Right lobe of liver (tissue), 4 donors: ENCODE data around the gene AMER2.

Experiments used
- POLR2A ChIP-seq: fragments of 450-650 bp; IDR thresholded peaks from one replicate; pipeline ENCODE4 v1.6.1; 2017; ENCODE audit warnings: antibody characterized with exemption, mild to moderate bottlenecking
- TF ChIP-seq, protein P1 (sequence below), 4 donors: fragments of 200-600 bp in 3 of 4; fragments of 450-650 bp in 1 of 4; IDR thresholded peaks; one replicate each; pipeline versions ENCODE4 v1.5.1 to v1.8.0; 2016 to 2022; ENCODE audit warnings: antibody characterized with exemption in 4 of 4, mild to moderate bottlenecking in 2 of 4
- donor health status: DM: no; HTN: no; CAD: no.
- donor health status: DM: no; HTN: no; CAD: no.
- donor health status: DM: no; HTN: yes; CAD: no.

DNA sequence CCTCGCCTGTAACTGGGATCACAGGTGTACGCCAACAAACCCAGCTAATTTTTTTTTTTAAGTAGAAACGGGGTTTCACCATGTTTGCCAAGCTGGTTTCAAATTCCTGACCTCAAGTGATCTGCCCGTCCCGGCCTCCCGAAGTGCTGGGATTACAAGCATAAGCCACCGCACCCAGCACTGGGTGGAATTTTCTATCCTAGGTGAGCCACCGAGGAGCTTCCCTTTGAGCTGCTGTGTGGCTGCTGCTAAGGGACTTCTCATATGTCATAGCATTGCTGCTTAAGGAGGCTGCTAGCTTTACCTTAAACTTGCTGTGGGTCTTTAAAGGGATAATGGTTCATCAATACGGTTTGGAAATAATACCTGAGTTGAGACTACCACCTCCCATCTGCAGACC is 2.9 kb upstream of the AMER2 start:
- TF ChIP-seq, protein P1, sequence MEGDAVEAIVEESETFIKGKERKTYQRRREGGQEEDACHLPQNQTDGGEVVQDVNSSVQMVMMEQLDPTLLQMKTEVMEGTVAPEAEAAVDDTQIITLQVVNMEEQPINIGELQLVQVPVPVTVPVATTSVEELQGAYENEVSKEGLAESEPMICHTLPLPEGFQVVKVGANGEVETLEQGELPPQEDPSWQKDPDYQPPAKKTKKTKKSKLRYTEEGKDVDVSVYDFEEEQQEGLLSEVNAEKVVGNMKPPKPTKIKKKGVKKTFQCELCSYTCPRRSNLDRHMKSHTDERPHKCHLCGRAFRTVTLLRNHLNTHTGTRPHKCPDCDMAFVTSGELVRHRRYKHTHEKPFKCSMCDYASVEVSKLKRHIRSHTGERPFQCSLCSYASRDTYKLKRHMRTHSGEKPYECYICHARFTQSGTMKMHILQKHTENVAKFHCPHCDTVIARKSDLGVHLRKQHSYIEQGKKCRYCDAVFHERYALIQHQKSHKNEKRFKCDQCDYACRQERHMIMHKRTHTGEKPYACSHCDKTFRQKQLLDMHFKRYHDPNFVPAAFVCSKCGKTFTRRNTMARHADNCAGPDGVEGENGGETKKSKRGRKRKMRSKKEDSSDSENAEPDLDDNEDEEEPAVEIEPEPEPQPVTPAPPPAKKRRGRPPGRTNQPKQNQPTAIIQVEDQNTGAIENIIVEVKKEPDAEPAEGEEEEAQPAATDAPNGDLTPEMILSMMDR (IDR thresholded peaks at IDR 0.05) = no peak
- no peak for TF ChIP-seq POLR2A
